ENCODE results near the gene EMC9.

DNA sequence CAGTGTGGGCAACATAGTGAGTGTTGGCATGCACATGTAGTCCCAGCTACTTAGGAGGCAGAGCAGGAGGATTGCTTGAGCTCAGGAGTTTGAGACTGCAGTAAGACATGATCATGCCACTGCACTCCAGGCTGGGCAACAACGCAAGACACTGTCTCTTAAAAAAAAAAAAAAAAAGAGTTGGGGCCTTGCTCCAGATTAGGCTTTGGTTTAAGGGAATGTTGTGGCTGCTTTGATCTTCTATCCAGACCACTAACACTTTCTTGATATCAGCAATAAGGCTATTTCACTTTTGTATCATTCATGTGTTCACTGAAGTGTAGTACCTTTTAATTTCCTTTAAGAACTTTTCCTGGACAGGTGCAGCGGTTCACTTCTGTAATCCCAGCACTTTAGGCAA is 13.7 kb downstream of the EMC9 start:
- TF ChIP-seq HDAC6 (IDR thresholded peaks at IDR 0.05; ENCODE audit: unreplicated experiment) = no peak
- TF ChIP-seq, protein P1, sequence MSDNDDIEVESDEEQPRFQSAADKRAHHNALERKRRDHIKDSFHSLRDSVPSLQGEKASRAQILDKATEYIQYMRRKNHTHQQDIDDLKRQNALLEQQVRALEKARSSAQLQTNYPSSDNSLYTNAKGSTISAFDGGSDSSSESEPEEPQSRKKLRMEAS (IDR thresholded peaks at IDR 0.05; ENCODE audit: low read depth, low read length) = no peak
